Epithelial cell of prostate (primary cell): ENCODE data around the gene NSUN6.

Experiments used
- DNase-seq: peaks from one replicate; pipeline ENCODE4 v3.0.0-alpha.2; 2011; ENCODE audit warnings: low read depth, low spot score
- H3K27ac ChIP-seq: fragments of 450-650 bp; 2 replicates; pipeline ENCODE4 v1.5.1; 2017; ENCODE audit warnings: mild to moderate bottlenecking

The NSUN6 gene

GRCh38 chr10:18566177-18566576 is 85.2 kb downstream of the NSUN6 start:
- DNase-seq: no peak

DNA sequence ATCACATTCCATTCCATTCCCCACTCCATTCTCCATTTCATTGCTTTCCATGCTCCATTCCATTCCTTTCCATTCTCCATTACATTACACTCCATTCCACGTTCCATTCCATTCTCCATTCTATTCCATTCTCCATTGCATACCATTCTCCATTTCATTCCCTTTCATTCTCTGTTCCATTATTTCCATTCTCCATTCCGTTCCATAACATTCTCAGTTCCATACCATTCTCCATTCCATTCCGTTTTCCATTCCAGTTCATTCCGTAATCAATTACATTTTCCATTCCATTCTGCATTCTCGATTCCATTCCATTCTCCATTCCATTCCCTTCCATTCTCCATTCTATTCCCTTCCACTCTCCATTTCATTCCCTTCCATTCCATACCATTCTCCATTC is 86.4 kb downstream of the NSUN6 start:
- no peak overlapping the region for H3K27ac ChIP-seq
- no peak for DNase-seq

More at GRCh38 chr10:18566177-18566576, 85.2 kb downstream of the NSUN6 start:
- no peak overlapping the region for H3K27ac ChIP-seq

DNA sequence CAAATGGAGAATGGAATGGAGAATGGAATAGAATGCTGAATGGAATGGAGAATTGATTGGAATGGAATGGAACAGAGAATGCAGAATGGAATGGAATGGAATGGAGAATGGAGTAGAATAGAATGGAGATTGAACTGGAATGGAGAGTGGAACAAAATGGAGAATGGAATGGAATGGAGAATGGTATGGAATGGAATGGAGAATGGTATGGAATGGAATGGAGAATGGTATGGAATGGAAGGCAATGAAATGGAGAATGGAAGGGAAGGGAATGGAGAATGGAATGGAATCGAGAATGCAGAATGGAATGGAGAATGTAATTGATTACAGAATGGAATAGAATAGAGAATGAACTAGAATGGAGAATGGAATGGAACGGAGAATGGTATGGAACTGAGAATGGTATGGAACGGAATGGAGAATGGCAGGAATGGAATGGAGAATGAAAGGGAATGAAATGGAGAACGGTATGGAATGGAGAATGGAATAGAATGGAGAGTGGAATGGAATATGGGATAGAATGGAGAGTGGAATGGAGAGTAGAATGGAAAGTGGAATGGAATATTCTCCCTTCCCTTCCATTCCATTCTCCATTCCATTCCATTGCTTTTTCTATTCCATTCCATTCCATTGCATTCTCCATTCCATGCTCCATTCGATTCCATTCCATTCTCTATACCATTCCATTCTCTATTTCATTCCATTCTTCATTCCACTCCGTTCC is 88.2 kb downstream of the NSUN6 start:
- no peak for DNase-seq
- H3K27ac ChIP-seq: no peak overlapping the region

- H3K27ac ChIP-seq: no peak overlapping the region
- DNase-seq: no peak
These were observed 89.4 kb downstream of the NSUN6 start for GRCh38 chr10:18561861-18562551.

DNA sequence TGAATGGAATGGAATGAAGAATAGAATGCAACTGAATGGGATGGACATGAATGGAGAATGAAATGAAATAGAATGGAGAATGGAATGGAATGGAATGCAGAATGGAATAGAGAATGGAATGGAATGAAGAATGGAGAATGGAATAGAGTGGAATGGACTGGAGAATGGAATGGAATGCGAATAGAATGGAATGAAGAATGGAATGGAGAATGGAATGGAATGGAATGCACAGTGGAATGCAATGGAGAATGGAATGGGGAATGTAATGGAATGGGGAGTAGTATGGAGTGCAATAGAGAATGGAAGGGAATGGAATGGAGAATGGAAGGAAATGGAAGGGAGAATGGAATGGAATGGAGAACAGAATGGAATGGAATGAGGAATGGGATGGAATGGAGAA is 93.4 kb downstream of the NSUN6 start:
- no peak overlapping the region for H3K27ac ChIP-seq
- no peak for DNase-seq

- no peak overlapping the region for H3K27ac ChIP-seq
- DNase-seq: no peak
These were observed 94.8 kb downstream of the NSUN6 start for GRCh38 chr10:18556522-18557147.

DNA sequence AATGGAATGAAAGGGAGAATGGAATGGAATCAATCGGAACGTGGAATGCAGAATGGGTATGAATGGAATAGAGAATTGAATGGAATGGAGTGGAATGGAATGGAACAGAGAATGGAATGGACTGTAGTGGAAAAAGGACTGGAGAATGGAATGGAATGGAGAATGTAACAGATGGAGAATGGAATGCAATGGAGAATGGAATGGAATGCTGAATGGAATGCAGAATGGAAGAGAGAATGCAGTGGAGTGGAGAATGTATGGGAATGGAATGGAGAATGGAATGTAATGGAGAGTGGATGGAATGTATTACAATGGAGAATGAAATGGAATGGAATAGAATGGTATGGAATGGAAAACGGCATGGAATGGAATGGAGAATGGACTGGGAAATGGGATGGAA is 96.9 kb downstream of the NSUN6 start:
- DNase-seq: no peak
- no peak overlapping the region for H3K27ac ChIP-seq

GRCh38 chr10:18551473-18551872 is 99.9 kb downstream of the NSUN6 start:
- DNase-seq: no peak
- no peak overlapping the region for H3K27ac ChIP-seq

GRCh38 chr10:18549105-18549504 is 102.3 kb downstream of the NSUN6 start:
- DNase-seq: no peak
- no peak overlapping the region for H3K27ac ChIP-seq

DNA sequence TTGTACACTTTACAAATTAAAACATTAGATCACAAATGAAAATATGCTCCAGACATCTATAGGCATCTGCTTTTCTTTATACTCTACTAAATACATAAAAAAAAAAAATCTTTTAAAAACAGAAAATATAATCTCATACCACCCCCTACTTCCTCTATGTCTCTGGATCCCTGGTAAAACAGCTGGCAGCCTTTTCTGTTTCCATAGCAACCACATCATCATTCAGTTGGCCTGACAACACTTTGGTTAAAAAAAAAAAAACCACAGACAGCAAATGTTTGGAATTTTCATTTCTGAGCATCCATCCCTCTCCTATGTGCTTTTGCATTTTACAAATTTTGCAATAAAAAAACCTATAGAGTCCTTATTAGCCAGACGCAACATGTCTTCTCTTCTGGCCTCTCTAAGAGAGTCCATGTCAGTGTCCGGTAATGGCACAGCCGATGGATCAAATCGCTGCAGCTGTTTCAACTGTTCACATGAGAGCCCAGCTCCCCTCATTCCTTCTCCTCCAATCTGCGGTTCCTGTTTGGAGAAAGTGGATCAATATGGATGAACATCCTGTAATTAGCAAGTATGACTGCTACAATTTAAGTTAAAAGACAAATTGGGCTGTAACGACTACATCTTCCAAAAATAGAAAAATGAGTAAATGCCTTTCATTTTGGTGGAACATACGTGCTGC is 105.6 kb downstream of the NSUN6 start:
- H3K27ac ChIP-seq: no peak overlapping the region
- DNase-seq: no peak

GRCh38 chr10:18542832-18543231 is 108.6 kb downstream of the NSUN6 start:
- DNase-seq: no peak
- H3K27ac ChIP-seq: no peak overlapping the region

- no peak overlapping the region for H3K27ac ChIP-seq
- DNase-seq: no peak
These were observed 111.2 kb downstream of the NSUN6 start for GRCh38 chr10:18540195-18540594.

GRCh38 chr10:18539335-18539734 is 112.1 kb downstream of the NSUN6 start:
- DNase-seq: no peak
- no peak overlapping the region for H3K27ac ChIP-seq

- H3K27ac ChIP-seq: no peak overlapping the region
These were observed 117.5 kb downstream of the NSUN6 start for GRCh38 chr10:18533896-18534295.

DNA sequence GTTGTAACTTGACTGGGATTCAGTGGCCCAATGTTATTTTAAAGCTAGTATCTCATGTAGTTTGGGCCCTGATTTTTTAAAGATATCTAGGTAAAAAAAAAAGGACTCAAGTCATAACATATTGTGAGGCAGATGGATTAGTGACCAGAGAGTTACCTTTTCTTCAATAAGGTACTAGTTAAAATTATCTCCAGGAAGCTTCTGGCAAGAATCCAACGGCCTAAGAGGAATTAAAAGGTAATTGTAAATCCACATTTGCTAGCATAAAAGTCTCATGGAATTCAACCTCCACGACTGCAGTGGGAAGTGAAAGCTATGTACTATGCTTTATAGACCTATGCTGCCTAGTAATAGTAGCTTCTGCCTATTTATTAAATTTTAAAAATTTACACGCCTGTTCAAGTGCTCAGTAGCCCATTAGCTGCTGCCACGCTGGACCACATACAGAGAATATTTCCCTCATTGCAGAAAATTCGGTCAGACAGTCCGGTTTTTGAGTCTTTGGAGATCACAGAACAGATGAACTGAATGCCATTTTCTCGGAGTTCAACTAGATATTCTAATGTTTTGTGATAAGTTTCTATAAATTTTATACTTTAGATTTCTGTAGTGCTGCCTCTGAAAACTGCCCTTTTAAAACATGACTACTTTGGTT is 118.4 kb downstream of the NSUN6 start:
- no peak for DNase-seq
- H3K27ac ChIP-seq: no peak overlapping the region

More at GRCh38 chr10:18533896-18534295, 117.5 kb downstream of the NSUN6 start:
- DNase-seq: no peak

DNA sequence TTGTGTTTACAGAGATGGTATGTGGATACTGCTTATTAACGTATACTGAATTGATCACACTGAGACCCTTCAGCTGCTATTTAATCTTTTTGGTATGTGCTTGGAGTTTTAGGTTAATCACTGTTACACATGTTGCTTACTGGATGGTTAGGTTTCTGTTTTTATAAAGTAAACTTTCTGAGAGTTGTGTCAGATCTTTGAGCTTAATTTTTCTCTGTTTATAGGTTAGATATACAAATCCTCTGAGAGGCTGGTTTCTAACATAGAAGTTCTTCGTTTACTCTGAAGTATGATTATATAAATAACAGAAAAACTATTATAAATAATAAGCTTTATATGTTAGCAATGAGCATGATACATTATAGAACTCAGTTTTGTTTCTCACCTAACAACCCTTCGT is 123.1 kb downstream of the NSUN6 start:
- no peak overlapping the region for H3K27ac ChIP-seq
- DNase-seq: no peak

GRCh38 chr10:18527687-18528086 is 123.7 kb downstream of the NSUN6 start:
- DNase-seq: no peak
- no peak overlapping the region for H3K27ac ChIP-seq

GRCh38 chr10:18523858-18524257 is 127.5 kb downstream of the NSUN6 start:
- DNase-seq: no peak
- H3K27ac ChIP-seq: no peak overlapping the region

DNA sequence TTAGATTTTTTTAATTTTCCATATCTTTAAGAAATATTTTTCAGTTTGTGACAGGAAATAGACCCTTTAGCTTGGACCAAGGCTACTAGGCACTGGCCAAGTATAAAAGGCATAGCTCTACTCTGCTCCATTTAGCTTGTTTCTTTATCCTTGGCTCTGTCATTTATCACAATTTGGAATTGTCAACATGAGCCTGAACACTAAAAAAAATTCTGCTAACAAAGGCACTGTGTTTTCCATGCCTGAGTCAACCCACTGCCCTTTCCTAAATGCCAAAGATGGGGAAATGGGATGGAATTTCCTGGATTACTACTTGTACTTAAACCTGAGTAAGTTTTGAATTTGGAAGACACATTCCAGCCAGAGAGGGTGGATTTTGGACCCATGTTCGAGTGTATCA is 128.4 kb downstream of the NSUN6 start:
- DNase-seq: no peak
- no peak overlapping the region for H3K27ac ChIP-seq

GRCh38 chr10:18516851-18517250 is 134.5 kb downstream of the NSUN6 start:
- no peak overlapping the region for H3K27ac ChIP-seq
- DNase-seq: no peak
